ENCODE measurements around the gene CMYA5. TPM values are rescaled to one million over a fixed set of nuclear protein-coding genes. Genes with fewer than 3 reads are reported as not detected.

CMYA5 gene
- total and polyA plus RNA-seq, 9 of the 15 experiments (the other 6 are each of a cell fraction or from before 2014, with no cell fraction given): 0.18 to 1.1 (median 0.32) TPM

GRCh38 chr5:79800979-79801827, 111.6 kb downstream of the CMYA5 start (continued):
- TF ChIP-seq BMI1 (IDR thresholded peaks at IDR 0.05; ENCODE audit: low read length) (no peak), MBD1 (CRISPR knock-in tag; IDR thresholded peaks at IDR 0.05) (no peak), ESRRB (CRISPR knock-in tag; IDR thresholded peaks at IDR 0.05; ENCODE audit: borderline replicate concordance) (no peak), RBBP5 (IDR thresholded peaks at IDR 0.05; ENCODE audit: borderline replicate concordance, insufficient read depth, low read length, poor library complexity, severe bottlenecking) (no peak), NRF1 (conservative IDR thresholded peaks at IDR 0.05 in 1 of 2, IDR thresholded peaks at IDR 0.05 in 1 of 2) (no peak), MCM5 (IDR thresholded peaks at IDR 0.05; ENCODE audit: low read depth) (no peak), HNRNPLL (IDR thresholded peaks at IDR 0.05; ENCODE audit: low read depth, low read length, poor library complexity, severe bottlenecking) (no peak), CREB5 (CRISPR knock-in tag; IDR thresholded peaks at IDR 0.05) (no peak), ZFPM2 (CRISPR knock-in tag; IDR thresholded peaks at IDR 0.05) (no peak), ZBTB17 (CRISPR knock-in tag; IDR thresholded peaks at IDR 0.05) (no peak), MAZ (CRISPR knock-in tag; conservative IDR thresholded peaks at IDR 0.05 in 1 of 2, IDR thresholded peaks at IDR 0.05 in 1 of 2) (no peak), GATAD2A (IDR thresholded peaks at IDR 0.05) (no peak), TARDBP (IDR thresholded peaks at IDR 0.05) (no peak), ZC3H4 (CRISPR knock-in tag; IDR thresholded peaks at IDR 0.05; ENCODE audit: borderline replicate concordance) (no peak), HNRNPH1 (optimal IDR thresholded peaks at IDR 0.05; ENCODE audit: low read depth, low read length) (no peak), ZNF699 (CRISPR knock-in tag; IDR thresholded peaks at IDR 0.05; ENCODE audit: insufficient replicate concordance) (no peak), NFXL1 (CRISPR knock-in tag; IDR thresholded peaks at IDR 0.05) (no peak), HDAC2 (IDR thresholded peaks at IDR 0.05) (no peak), TEAD1 (CRISPR knock-in tag; IDR thresholded peaks at IDR 0.05) (0 out of 4 replicates have a peak, but pooled peaks of 1 of the 2 experiments have one; percentile 20), ZNF830 (CRISPR knock-in tag; IDR thresholded peaks at IDR 0.05) (no peak), MNT (conservative IDR thresholded peaks at IDR 0.05) (no peak), DEAF1 (CRISPR knock-in tag; IDR thresholded peaks at IDR 0.05) (no peak), ZNF444 (CRISPR knock-in tag; IDR thresholded peaks at IDR 0.05) (no peak)

All from K562 (cell line).